GM10847 (cell line): ENCODE data around the gene PDS5B.

Experiments
- POLR2A ChIP-seq: IDR thresholded peaks from 2 replicates; pipeline ENCODE4 v1.6.1; 2011; ENCODE audit not compliant: insufficient read length; ENCODE audit errors: extremely low read depth

PDS5B gene

GRCh38 chr13:32582991-32583390, 3.3 kb upstream of the PDS5B start:
- no peak for TF ChIP-seq POLR2A

- TF ChIP-seq POLR2A, result no peak
Observed at GRCh38 chr13:32585550-32586079, 637 bp upstream of the PDS5B start.

- peak; percentile 13 for TF ChIP-seq POLR2A
Observed at GRCh38 chr13:32587011-32587810, 959 bp downstream of the PDS5B start.

- TF ChIP-seq POLR2A, result no peak
Observed at GRCh38 chr13:32587811-32588170, 1.5 kb downstream of the PDS5B start.

GRCh38 chr13:32588736-32589135, 2.5 kb downstream of the PDS5B start:
- no peak for TF ChIP-seq POLR2A

- no peak for TF ChIP-seq POLR2A
Observed at GRCh38 chr13:32589471-32589870, 3.2 kb downstream of the PDS5B start.

- TF ChIP-seq POLR2A, result no peak
Observed at GRCh38 chr13:32590266-32590665, 4.0 kb downstream of the PDS5B start.

GRCh38 chr13:32592082-32592481, 5.8 kb downstream of the PDS5B start:
- no peak for TF ChIP-seq POLR2A

GRCh38 chr13:32594157-32594738, 8.0 kb downstream of the PDS5B start:
- no peak for TF ChIP-seq POLR2A

GRCh38 chr13:32595306-32595705, 9.1 kb downstream of the PDS5B start:
- no peak for TF ChIP-seq POLR2A

- TF ChIP-seq POLR2A, result no peak
Observed at GRCh38 chr13:32600890-32601289, 14.6 kb downstream of the PDS5B start.

- no peak for TF ChIP-seq POLR2A
Observed at GRCh38 chr13:32609428-32609827, 23.2 kb downstream of the PDS5B start.

- TF ChIP-seq POLR2A, result no peak
Observed at GRCh38 chr13:32610538-32610937, 24.3 kb downstream of the PDS5B start.

- no peak for TF ChIP-seq POLR2A
Observed at GRCh38 chr13:32610977-32611376, 24.7 kb downstream of the PDS5B start.

GRCh38 chr13:32616883-32617511, 30.7 kb downstream of the PDS5B start:
- TF ChIP-seq POLR2A, result no peak

- no peak for TF ChIP-seq POLR2A
Observed at GRCh38 chr13:32622827-32623226, 36.6 kb downstream of the PDS5B start.
